Lower leg skin (tissue), 3 donors: Measurements from ENCODE around the gene MTMR3.
"Not testable (repeated sequence)": the region's sequence is repeated elsewhere in the genome, so short reads cannot be mapped to it uniquely, and the experiment has no call there.

ENCODE experiments used
- CTCF ChIP-seq, 3 donors: fragments of 450-650 bp; IDR thresholded peaks; one replicate each; pipeline ENCODE4 v1.5.1; 2016; ENCODE audit warnings: antibody characterized with exemption in 3 of 3, mild to moderate bottlenecking in 3 of 3, moderate library complexity in 2 of 3
- POLR2A ChIP-seq, 2 donors: fragments of 450-650 bp; IDR thresholded peaks; one replicate each; pipeline ENCODE4 v1.6.1; 2016 to 2017; ENCODE audit warnings: antibody characterized with exemption in 2 of 2, mild to moderate bottlenecking in 1 of 2, moderate library complexity in 1 of 2

GRCh38 chr22:29836791-29837370, 46.1 kb upstream of the MTMR3 start:
- TF ChIP-seq CTCF, POLR2A (IDR thresholded peaks at IDR 0.05): not testable (repeated sequence)
